Astrocyte of the hippocampus (primary cell): Measurements from ENCODE around the gene ANXA4.
A peak's percentile ranks its signal among the peaks of the same experiment; 100 is the strongest.
"Not testable (repeated sequence)": the region's sequence is repeated elsewhere in the genome, so short reads cannot be mapped to it uniquely, and the experiment has no call there.

Experiments used
- DNase-seq: peaks from one replicate; pipeline ENCODE4 v3.0.0; 2011; ENCODE audit warnings: low read depth, low spot score

Gene ANXA4

DNA sequence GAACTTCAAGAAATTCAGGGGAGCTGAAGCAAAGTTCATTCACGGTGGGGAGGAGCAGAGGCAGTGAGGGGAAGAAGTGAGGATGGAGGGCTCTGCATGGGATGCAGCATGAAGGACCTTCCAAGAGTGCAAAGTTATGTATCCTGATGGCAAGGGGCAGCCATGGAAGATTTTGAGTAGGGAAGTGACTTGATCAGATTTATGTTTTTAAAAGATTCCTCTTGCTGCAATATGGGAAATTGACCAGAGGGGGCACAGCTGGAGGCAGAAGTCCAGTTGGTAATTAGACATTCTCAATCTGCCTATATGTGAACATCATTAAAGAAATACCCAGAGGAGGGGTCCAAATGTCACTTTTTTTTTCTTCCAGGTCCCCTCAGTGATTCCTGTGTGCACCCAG, 21.5 kb upstream of the ANXA4 start:
- DNase-seq: no peak

DNA sequence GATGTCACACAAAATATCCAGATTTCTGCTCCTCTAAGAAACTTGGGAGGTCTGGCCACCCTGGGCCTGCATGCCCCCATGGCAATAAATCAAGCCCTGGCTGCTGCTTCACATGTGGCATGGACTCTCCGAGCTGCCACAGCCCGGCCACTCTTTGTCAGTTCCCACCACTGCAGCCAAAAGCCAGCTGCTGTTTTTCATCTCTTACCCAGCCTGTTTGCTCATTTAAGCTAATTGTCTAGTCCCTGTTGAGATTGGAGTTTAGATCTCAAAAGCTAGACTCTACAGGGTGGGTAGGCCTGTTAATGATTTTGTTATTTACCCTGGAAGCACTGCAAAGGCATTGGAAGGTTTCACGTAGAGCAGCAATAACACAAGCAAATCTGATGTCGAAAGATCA, 20.9 kb upstream of the ANXA4 start:
- no peak for DNase-seq

DNA sequence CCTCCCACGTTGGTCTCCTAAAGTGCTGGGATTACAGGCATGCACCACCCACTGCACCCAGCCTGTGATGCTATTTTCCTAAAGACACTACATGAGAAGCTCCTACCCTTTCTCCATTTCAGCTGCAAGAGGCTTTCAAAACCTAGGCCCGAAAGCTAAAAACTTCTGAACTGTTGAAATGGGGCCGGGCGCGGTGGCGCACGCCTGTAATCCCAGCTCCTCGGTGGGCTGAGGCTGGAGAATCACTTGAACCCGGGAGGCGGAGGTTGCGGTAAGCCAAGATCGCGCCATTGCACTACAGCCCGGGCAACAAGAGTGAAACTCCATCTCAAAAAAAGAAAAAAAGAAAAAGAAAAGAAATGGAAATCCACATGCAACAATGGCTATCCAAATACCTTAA, 18.1 kb upstream of the ANXA4 start:
- no peak for DNase-seq

DNA sequence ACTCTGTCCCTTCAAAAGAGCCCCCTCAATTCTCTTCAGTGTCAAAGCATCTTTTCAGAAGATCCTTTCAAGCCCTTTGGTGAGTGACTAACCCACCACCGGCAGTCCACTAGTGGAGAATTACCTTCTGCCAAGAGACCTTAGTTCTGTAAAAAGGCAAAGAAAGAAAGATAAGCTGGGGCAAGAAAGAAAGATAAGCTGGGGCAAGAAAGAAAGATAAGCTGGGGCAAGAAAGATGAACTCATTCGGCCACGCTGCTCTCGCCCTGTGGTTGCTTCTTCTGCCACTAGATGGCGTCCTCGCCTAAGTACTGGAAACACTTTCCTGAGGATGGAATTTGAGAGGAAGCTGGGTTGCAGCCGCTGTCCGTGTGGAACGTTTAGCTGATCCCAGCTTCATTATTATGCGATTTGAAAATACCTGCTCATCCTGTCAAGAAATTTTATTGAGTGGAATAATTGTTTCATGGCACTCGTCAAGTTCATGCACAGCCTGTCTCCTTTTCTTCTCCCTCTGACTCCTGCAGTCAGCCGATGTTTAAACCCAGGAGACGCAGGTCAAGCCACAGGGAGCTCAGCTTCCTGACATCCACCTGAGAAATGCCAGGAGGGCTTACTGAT, 17.3 kb upstream of the ANXA4 start:
- peak; percentile 90 for DNase-seq

DNA sequence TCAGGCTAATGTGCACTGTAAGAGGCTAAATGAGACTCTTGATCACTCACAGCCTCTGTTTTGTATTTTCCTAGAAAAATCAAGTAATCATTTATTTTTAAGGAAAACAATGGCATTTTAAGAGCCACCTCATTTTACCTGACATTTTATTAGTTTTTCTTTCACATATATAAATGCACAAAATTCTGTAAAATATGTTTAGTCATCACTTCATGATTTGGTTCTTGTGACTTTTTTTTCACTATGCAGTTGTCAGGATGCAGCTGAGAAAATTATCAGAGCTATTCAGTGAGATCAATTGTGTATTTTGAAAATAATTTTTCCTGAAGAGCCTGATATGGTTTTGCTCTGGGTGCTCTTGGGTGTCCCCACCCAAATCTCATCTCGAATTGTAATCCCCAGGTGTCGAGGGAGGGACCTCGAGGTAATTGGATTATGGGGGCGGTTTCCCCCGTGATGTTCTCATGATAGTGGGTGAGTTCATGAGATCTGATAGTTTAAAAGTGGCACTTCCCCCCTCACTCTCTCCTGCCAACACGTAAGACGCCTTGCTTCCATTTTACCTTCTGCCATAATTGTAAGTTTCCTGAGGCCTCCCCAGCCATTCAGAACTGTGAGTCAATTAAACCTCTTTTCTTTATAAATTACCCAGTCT, 16.1 kb upstream of the ANXA4 start:
- no peak for DNase-seq

DNA sequence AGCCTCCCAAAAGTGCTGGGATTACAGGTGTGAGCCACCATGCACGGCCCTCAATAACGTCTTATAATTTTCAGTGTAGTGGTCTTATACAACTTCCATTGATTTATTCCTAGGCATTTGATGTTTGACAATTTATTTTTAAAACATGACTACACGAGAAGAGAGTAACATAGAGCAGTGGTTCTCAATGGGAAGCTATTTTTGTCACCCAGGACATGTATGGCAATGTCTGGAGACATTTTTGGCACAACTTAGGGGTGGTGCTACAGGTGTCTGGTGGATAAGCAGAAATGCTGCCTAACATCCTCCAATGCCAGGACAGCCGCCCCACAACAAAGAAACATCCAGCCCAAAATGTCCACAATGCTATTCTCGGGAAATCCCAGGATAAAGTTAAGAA, 12.7 kb upstream of the ANXA4 start:
- DNase-seq: no peak

DNA sequence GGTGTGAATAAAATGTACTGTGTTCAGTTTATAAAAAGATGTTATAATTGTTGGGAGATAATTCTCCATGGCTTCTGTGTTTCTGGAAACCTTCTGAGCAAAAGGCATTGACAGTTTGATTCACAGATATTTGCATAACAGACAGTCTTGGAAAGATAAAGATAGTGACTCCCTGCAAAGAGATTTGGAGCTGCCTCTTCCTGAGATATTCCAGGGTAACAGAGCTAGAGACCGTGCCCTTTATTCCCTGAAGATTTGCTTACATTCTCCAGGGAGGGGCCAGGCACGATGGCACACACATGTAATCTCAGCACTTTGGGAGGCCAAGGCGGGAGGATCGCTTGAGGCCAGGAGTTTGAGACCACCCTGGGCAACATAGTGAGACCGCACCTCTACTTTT, 12.2 kb upstream of the ANXA4 start:
- DNase-seq: no peak

DNA sequence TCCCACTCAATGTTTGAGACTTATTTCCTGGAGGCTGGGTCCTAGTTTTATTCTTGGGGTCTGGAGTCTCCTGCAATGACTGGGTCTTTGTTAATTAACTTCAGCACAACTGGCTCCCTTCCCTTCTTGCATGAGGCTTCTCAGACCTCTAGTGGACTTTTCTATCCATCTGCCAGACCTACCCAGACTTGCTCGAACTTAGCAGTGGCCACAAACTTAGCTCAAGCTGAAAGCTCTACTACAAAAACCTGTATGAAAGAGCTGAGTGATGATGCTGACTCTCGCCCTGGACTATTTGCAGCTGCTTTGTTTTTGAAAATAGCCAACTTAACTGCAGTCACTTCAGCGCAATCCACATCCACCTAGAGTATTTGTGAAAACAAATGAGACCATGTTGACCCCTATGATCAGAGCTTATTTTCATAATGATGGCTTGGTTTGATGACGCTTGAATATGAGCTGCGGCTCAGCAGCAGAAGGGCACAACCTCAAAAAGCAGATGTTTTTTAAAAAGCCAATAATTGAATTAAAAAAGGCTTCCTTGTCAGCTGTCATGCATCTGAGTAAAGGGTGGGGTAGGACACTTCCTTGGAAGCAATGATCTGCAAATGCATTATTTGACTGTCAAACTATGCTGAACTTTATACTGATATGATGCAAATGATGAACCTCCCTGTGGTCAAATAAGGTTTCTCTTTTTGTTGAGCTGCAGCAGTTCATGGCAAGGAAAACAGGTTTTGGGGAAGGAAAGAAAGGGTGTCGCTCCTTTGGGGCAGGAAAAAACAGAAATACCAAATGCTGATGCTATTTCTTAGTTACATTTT, 10.6 kb upstream of the ANXA4 start:
- DNase-seq: no peak

DNA sequence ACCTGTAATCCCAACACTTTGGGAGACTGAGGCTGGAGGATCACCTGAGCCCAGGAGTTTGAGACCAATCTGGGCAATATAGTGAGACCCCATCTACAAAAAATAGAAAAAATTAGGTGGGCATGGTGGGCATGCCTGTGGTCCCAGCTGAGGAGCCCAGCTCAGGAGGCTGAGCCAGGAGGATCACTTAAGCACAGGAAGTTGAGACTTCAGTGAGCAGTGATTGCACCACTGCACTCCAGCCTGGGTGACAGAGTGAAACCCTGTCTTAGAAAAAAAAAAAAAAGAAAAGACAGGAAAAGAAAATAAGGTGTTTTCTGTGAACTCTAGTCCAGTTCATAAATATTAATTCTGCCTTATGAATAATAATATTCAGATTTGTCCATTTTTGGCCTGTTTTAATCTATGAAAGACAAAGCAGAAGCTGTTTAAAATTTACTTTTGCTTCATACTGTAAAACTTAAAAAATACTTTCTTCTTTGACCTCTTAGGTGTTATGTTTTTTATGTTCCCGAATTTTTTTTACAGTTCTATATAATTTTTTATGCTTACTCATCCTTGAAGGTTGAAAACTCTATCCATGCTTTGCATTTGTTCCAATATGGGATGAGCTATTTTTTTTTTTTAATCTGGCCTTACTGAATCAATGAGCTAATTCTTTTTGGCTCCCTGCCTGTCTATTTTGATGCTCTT, 8.4 kb upstream of the ANXA4 start:
- no peak for DNase-seq

DNA sequence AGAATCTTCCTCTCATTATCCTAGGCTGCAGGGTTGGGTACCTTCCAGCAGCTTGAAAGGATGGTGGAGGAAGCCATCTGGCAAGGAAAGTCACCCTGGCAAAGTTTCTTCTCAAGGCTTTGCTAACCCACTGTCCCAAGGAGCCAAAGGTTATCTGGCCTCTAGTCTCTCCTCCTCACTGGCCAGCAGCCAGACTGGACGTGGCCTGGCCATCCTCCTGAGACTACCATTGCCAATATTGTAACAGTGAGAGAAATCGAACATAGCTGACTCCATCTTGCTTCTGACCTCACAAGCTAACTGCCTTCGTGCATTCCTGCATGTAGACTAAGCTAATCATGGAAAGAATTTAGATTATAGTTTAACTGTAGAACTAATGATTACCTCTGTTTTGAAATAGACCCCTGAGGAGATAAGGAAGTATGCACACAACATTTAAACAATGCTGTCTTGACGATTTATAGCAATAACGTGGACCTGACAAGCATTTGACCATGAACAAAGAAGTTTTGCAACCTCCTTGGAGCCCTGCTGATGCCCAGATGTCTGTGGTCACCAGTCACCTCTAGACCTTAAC, 7.8 kb upstream of the ANXA4 start:
- no peak for DNase-seq

DNA sequence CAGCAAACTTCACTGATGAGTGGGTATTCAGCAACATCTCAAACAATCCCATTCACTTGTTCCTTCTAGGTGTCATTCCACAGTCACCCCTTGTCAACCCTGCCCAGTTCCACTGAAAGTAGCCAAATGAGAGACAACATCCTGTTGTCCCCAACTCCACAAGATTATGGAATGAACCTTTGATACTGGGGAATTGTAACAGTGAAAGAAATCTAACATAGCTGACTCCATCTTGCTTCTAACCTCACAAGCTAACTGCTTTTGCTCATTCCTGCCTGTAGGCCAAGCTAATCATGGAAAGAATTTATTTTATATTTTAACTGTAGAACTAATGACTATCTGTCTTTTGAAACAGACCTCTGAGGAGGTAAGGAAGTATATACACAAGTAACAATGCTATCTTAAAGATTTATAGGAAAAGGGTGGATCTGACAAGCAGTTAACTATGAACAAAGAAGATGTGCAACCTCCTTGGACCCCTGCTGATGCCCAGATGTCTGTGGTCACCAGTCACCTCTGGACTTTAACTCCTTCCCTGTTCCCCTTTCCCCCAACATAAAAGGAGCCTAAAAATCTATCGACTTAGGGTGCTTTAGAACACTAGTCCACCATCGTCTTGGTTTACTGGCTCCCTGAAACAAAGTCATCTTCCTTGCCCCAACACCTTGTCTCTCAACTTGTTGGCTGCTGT, 6.9 kb upstream of the ANXA4 start:
- DNase-seq: no peak

DNA sequence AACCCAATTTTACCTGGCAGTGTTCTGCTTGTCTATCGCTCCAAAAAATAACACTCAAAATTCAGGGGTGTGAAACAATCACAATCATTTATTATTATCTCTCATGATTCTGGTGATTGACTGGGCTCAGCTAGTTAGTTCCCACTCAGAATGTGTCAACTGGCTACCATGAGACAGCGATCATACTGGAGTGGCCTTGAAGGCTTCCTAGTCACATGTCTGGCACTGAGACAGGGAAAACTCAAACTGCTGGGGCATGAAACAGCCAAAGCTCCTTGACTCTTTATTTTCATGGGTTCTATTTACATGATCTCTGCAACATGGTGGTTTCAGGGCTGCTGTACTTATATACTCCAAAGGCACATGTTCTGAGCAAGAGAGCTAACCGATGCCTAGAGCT, 6.2 kb upstream of the ANXA4 start:
- no peak for DNase-seq

DNA sequence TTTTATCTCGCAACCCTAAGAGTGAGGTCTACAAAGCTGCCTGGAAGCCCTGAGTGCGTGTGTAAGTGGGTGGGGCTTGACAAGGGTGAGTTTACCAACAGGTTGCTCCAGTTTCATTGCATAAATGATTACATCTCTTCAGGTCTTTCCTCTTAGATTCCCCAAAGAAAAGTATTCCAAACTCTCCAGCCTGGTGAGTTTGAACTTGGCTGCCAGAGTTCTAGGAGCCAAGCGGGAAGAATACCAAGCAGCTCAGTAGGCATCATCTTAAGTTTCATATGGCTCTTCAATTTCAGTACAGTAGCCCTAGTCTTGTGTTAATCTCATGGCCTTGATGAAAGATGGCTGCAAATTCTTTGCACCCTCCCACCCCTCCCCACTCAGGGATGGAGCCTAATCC, 3.8 kb upstream of the ANXA4 start:
- not testable (repeated sequence) for DNase-seq

DNA sequence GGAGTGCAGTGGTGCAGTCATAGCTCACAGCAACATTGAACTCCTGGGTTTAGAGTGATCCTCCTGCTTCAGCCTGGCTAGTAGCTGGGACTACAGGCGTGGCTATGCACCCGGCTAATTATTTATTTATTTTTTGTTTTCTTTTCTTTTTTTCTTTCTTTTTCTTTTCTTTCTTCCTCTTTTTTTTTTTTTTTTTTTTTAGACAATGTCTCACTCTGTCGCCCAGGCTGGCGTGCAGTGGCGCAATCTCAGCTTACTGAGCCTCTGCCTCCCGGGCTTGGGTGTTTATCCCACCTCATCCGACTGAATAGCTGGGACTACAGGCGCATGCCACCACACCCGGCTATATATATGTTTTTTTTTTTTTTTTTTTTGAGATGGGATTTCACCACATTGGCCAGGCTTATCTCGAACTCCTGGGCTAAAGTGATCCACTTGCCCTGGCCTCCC, 1.4 kb upstream of the ANXA4 start:
- DNase-seq: no peak

DNA sequence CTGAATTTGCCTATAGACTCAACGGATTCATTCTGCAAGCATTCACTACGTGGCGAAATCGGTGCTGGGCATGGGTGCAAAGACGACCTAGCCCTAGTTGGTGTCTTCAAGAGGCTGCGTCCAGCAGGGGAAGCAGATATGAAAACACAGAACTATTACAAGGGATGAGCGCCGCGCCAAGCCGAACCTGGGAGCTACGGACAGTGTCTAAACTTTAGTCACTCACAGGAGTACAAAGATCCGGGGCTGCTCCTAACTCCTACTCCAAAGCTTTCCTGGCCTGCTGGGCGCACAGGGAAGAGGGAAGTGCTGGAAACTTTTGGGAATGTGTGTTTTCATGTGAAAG, 732 bp upstream of the ANXA4 start:
- DNase-seq: peak; percentile 72

DNA sequence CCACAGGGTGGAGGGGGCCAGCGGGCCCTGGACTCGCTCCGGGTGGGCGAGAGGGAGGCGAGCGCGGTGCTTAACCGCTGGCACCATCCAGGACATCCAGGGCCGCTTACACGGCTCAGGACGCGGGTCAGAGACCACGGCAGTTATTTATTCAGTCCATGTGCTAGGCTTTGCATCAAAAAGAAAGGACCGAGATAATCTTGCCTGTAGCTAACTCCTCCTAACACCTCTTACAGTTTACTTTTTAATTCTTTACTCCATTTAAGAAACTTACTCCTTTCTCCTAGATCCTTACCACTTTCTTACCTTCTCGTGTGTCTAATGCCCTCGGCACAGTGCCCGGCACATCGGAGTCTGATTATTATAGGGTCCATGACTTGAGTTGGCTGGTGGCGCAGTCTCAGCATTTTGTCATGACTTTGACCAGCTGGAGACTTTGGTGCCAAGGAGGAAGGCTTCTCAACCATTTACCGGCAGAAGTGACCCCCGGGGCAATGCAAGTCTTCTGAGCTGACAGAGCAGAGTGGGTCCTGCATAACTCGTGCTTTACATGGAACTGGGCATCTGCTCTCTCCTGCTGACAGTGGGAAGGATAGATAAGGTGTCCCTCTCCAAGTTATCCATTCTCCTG, 503 bp downstream of the ANXA4 start:
- DNase-seq: peak; percentile 54

DNA sequence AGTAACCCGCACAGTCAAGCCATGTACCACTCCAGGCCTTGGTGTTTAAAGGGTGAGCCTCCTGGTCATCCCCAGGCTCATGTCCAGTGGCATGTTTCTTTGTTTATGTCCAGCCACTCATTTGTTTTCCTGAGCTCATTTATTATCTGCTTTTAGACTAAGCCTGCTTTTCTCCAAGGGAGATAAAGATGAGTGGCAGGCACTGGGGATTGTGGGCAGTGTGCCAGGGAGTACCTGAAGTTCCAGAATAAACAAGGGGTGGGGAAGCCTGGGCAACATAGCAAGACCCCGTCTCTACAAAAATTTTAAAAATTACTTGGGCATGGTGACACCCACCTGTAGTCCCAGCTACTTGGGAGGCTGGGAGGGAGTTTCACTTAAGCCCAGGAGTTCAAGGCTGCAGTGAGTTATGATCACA, 1.9 kb downstream of the ANXA4 start:
- no peak for DNase-seq

DNA sequence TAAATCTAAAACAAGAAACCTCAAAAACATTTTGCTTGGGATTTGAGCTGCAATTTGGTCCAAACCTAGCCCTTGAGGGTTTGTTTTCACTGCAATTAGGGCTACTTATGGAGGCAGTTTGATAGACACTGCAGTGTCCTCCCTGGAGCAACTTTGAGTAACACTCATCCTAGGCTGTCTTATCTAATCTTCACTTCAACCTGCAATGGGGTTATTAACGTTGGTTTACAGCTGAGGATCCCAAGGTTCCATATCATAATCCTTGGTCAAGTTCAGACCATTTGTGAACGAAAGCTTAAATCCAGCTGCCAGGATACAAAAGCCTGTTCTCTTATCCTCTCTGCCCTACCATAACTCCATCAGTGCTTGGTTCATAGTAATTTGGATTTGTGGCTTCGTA, 2.5 kb downstream of the ANXA4 start:
- DNase-seq: no peak

DNA sequence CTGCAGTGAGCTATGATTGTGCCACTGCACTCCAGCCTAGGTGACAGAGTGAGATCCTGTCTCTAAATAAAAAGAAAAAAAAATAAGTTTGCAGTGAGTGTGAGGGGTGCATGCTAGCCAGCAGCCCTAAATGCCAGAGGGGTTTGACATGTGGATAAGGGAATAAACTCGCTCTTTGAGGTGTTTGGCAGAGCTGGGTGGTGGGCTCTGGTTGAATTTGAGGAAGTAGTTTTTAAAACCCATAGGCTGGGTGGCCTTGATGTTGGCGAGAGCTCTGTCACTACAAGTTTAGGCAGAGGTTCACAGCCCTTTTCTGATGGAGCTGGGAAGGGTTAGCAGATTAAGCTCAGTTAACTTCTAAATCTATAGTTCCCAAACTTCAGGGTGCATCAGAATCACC, 3.1 kb downstream of the ANXA4 start:
- no peak for DNase-seq

DNA sequence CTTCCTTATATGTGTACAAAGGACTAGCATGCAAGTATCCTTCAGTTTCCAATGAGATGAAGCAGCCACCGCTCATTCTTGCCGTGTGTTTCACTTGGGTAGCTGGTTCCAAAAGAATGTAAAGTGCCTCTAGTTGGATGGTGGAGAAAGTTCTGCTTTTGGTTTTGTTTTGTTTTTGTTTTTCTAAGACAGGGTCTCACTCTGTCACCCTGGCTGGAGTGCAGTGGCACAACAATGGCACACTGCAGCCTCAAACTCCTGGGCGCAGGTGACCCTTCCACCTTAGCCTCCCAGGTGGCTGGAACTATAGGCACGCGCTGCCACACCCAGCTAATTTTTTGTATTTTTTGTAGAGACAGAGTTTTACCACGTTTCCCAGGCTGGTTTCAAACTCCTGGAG, 8.3 kb downstream of the ANXA4 start:
- no peak for DNase-seq
